ENCODE measurements around the gene SP7.
"Not testable (repeated sequence)": the region's sequence is repeated elsewhere in the genome, so short reads cannot be mapped to it uniquely, and the experiment has no call there.

The SP7 gene

DNA sequence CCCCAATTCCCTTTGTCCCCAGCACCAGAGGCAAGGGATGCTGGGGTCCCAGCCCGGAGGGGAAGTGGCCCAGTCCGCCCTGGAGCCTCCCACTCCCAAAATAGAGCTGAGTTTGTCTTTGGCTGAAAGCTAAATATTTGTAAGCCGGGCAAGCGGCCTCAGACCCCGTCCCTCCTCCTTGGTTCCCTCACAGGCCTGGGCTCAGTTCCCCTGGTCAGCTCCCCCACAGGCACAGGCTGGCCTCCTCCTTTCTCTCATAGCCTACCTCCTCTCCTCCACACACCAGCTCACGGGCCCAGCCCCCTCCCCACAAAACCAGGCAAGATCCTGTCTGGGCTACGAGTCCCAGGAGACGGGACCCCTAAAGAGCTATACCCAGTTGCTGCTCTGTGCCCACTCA lies 1.3 kb downstream of the SP7 start:
- TF ChIP-seq, protein P1, sequence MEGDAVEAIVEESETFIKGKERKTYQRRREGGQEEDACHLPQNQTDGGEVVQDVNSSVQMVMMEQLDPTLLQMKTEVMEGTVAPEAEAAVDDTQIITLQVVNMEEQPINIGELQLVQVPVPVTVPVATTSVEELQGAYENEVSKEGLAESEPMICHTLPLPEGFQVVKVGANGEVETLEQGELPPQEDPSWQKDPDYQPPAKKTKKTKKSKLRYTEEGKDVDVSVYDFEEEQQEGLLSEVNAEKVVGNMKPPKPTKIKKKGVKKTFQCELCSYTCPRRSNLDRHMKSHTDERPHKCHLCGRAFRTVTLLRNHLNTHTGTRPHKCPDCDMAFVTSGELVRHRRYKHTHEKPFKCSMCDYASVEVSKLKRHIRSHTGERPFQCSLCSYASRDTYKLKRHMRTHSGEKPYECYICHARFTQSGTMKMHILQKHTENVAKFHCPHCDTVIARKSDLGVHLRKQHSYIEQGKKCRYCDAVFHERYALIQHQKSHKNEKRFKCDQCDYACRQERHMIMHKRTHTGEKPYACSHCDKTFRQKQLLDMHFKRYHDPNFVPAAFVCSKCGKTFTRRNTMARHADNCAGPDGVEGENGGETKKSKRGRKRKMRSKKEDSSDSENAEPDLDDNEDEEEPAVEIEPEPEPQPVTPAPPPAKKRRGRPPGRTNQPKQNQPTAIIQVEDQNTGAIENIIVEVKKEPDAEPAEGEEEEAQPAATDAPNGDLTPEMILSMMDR (IDR thresholded peaks at IDR 0.05) = no peak
- H3K27me3 ChIP-seq = peaks cover 0 to 75% of the 10 kb centered on the region in 2 donors
- H3K36me3 ChIP-seq = no peaks in the 10 kb centered on the region
- no peaks in the 10 kb centered on the region for H3K4me1 ChIP-seq
- intact Hi-C loops (cut with DNase I; ENCODE audit: low total_unique reads) = no loop called here
- DNase-seq = no peak
- no peak overlapping the region for H3K4me3 ChIP-seq
- no peaks in the 10 kb centered on the region for H3K9me3 ChIP-seq
- no peak overlapping the region for H3K27ac ChIP-seq

- TF ChIP-seq, protein P1 (IDR thresholded peaks at IDR 0.05) = no peak
- intact Hi-C loops (cut with DNase I; ENCODE audit: low total_unique reads) = no loop called here
- no peak overlapping the region for H3K27ac ChIP-seq
- no peaks in the 10 kb centered on the region for H3K36me3 ChIP-seq
- H3K4me1 ChIP-seq = no peaks in the 10 kb centered on the region
- H3K27me3 ChIP-seq = peaks cover 0 to 74% of the 10 kb centered on the region in 2 donors
- no peaks in the 10 kb centered on the region for H3K9me3 ChIP-seq
- H3K4me3 ChIP-seq = no peak overlapping the region
- DNase-seq = no peak
Observed at GRCh38 chr12:53333845-53334244, 2.3 kb downstream of the SP7 start.

- no peaks in the 10 kb centered on the region for H3K36me3 ChIP-seq
- no peaks in the 10 kb centered on the region for H3K9me3 ChIP-seq
- H3K4me1 ChIP-seq = no peaks in the 10 kb centered on the region
- intact Hi-C loops (cut with DNase I; ENCODE audit: low total_unique reads) = no loop called here
- H3K27me3 ChIP-seq = peaks cover 0 to 68% of the 10 kb centered on the region in 2 donors
- TF ChIP-seq, protein P1 (IDR thresholded peaks at IDR 0.05) = no peak
- no peak overlapping the region for H3K27ac ChIP-seq
- H3K4me3 ChIP-seq = no peak overlapping the region
- no peak for DNase-seq
Observed at GRCh38 chr12:53333289-53333688, 2.9 kb downstream of the SP7 start.

DNA sequence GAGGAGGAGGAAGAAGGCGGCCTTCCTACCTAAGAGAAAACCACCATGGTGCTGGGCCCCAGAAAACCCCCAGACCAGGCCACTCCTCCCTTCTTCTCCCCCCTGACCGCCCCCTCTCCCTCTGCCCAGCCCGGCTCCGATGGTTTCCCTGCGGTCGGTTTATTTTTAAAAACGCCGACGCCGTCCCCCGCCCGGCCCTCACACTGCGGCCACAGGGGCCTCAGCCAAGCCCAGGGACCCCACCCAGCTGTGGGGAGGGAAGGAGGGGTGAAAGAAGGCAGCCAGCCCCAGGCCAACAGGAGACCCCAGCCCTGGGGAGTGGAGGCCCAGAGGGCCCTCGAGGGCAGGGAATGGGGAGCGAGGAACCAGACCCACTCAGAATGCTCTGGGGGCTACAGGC lies 3.4 kb downstream of the SP7 start:
- Histone ChIP-seq H3K36me3 (no peaks in the 10 kb centered on the region), H3K9me3 (no peaks in the 10 kb centered on the region), H3K4me1 (no peaks in the 10 kb centered on the region), H3K27me3 (peaks cover 0 to 63% of the 10 kb centered on the region in 2 donors), H3K4me3 (no peak overlapping the region), H3K27ac (no peak overlapping the region)
- TF ChIP-seq, protein P1 (IDR thresholded peaks at IDR 0.05) = no peak
- no peak for DNase-seq
- intact Hi-C loops (cut with DNase I; ENCODE audit: low total_unique reads) = no loop called here

DNA sequence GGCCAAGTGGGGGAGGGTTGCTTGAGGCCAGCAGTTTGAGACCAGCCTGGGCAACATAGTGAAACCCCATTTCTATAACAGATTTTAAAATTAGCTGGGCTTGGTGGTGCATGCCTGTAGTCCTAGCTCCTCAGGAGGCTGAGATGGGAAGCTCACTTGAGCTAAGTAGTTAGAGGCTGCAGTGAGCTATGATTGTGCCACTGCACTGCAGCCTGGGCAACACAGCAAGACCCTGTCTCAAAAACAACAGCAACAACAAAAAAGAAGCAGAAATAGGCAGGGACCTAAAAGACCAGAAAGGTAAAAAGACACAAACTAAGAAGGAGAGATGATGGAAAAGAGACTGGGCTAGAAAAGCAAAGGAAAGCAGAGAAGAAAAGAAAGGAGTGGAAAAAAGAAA lies 3.8 kb downstream of the SP7 start:
- H3K36me3 ChIP-seq; H3K4me1 ChIP-seq; H3K27ac ChIP-seq; H3K4me3 ChIP-seq; intact Hi-C loops (cut with DNase I; ENCODE audit: low total_unique reads); H3K9me3 ChIP-seq; DNase-seq: not testable (repeated sequence)
- peaks cover 0 to 59% of the 10 kb centered on the region in 2 donors for H3K27me3 ChIP-seq

DNA sequence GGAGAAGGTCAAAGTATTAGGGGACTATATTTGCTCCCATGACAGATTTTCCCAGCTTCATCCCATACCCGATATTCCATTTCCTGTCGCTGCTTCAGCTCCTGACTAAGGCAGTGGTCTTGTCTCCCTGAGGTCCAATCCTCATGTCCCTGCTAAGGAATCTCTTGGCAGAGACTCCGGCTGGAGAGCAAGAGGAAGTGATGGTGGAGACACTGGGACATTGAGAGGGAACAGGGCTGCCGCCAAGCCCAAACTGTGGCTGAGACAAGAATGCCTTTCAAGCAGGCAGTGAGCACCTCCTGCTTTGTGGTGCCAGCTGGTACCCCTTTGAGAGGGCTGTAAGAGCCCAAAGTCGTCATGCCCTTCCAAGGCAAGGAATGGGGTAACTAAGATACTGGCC lies 5.5 kb downstream of the SP7 start:
- no peak overlapping the region for H3K4me3 ChIP-seq
- DNase-seq = no peak
- H3K4me1 ChIP-seq = peaks cover 0 to 7% (median 2%) of the 10 kb centered on the region in 4 donors
- H3K27ac ChIP-seq = no peak overlapping the region
- intact Hi-C loops (cut with DNase I; ENCODE audit: low total_unique reads) = no loop called here
- H3K27me3 ChIP-seq = peaks cover 0 to 42% of the 10 kb centered on the region in 2 donors
- no peaks in the 10 kb centered on the region for H3K9me3 ChIP-seq
- no peaks in the 10 kb centered on the region for H3K36me3 ChIP-seq
- TF ChIP-seq, protein P1 (IDR thresholded peaks at IDR 0.05) = no peak

Measured in tibial artery (tissue), 4 donors.